Measurements from ENCODE around the gene OPN5. TPM values are rescaled to one million over a fixed set of nuclear protein-coding genes. Genes with fewer than 3 reads are reported as not detected.

The OPN5 gene
- total and polyA plus RNA-seq, 2 experiments from 2014 or later = not detected

GRCh38 chr6:47832386-47833100, 50.7 kb downstream of the OPN5 start:
- H3K4me3 Mint-ChIP-seq = no peak overlapping the region
- no peaks in the 10 kb centered on the region for H3K9me3 Mint-ChIP-seq
- H3K4me1 Mint-ChIP-seq = no peaks in the 10 kb centered on the region
- Histone ChIP-seq H3K27me3 (ENCODE audit: insufficient read depth) (no peaks in the 10 kb centered on the region), H3F3A (replicated peaks; ENCODE audit: low read depth) (no peaks in the 10 kb centered on the region), H3K79me2 (replicated peaks; ENCODE audit: insufficient read depth) (no peaks in the 10 kb centered on the region), H3K9me2 (ENCODE audit: insufficient read depth) (0 out of 2 replicates have a peak, but pooled peaks cover 9% of the 10 kb centered on the region), H3K36me3 (ENCODE audit: insufficient read depth) (no peaks in the 10 kb centered on the region), H2AFZ (no peak overlapping the region), H3K4me1 (ENCODE audit: insufficient read depth) (no peaks in the 10 kb centered on the region), H3K27ac (ENCODE audit: low read depth) (no peak overlapping the region), H3K4me2 (no peak overlapping the region), H3K4me3 (no peak overlapping the region), H4K20me1 (replicated peaks; ENCODE audit: insufficient read depth) (no peaks in the 10 kb centered on the region)
- DNase-seq (ENCODE audit: low spot score) = no peak
- no peaks in the 10 kb centered on the region for H3K27me3 Mint-ChIP-seq (ENCODE audit: insufficient read depth, low read depth, poor library complexity)
- ATAC-seq = no peak
- H3K27ac Mint-ChIP-seq = no peak overlapping the region
- no peaks in the 10 kb centered on the region for H3K36me3 Mint-ChIP-seq (ENCODE audit: low read depth)
- no peak for TF ChIP-seq EZH2 (IDR thresholded peaks at IDR 0.05; ENCODE audit: low read depth, unreplicated experiment)
- TF ChIP-seq ZNF462 (CRISPR knock-in tag; IDR thresholded peaks at IDR 0.05) = no peak
- TF ChIP-seq JUNB (IDR thresholded peaks at IDR 0.05; ENCODE audit: unreplicated experiment) = no peak
- TF ChIP-seq ETS1 (IDR thresholded peaks at IDR 0.05) = no peak
- TF ChIP-seq POLR2AphosphoS5 (IDR thresholded peaks at IDR 0.05; ENCODE audit: low read depth) = no peak
- no peak for TF ChIP-seq ZNF114 (CRISPR knock-in tag; IDR thresholded peaks at IDR 0.05)
- TF ChIP-seq ZNF331 (CRISPR knock-in tag; IDR thresholded peaks at IDR 0.05; ENCODE audit: low read depth) = no peak
- TF ChIP-seq REST (IDR thresholded peaks at IDR 0.05; ENCODE audit: unreplicated experiment) = no peak
- TF ChIP-seq STAT1 (IDR thresholded peaks at IDR 0.05; ENCODE audit: unreplicated experiment) = no peak
- TF ChIP-seq CTCF (conservative IDR thresholded peaks at IDR 0.05; ENCODE audit: low read depth in 2 of 2) = no peak

All from GM23338 (cell line).